ENCODE data around the gene ZG16B. TPM values are rescaled to one million over a fixed set of nuclear protein-coding genes. Genes with fewer than 3 reads are reported as not detected.

Gene ZG16B
- total and polyA plus RNA-seq, 8 donors: 13.0 to 39.0 (median 22.3) TPM; not detected in 3

DNA sequence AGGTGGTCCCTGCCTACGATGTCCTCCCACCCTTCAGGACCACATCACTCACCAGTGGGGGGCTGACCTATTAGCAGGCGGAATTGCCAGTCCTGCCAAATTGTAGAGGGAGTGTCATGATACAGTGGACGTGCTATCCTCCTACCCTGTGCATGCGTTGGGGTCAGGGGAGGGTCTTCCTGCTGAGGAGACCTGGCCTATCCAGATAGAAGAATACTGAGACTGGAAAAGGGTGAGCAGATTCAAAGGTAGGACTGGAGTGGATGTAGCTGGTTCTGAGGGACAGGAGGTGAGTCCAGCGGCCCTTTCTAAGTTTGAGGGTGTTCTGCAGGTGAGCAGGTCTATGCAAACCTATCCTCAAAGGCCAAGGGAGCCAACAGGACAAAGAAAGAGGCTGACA, 23.8 kb upstream of the ZG16B start:
- no peak overlapping the region for H3K27ac ChIP-seq
- peaks cover 0 to 36% (median 0%) of the 10 kb centered on the region in 3 donors for H3K27me3 ChIP-seq
- no peak for DNase-seq
- no peak overlapping the region for H3K4me3 ChIP-seq
- intact Hi-C loops (cut with DNase I; ENCODE audit: low total_unique reads): no loop called here
- H3K4me1 ChIP-seq: no peaks in the 10 kb centered on the region
- WGBS, 5 donors: 75 to 98% (median 80%) methylated on average over 4 to 5 of the region's 5 CpGs
- peaks cover 0 to 15% (median 14%) of the 10 kb centered on the region in 4 donors for H3K9me3 ChIP-seq
- TF ChIP-seq, protein P1, sequence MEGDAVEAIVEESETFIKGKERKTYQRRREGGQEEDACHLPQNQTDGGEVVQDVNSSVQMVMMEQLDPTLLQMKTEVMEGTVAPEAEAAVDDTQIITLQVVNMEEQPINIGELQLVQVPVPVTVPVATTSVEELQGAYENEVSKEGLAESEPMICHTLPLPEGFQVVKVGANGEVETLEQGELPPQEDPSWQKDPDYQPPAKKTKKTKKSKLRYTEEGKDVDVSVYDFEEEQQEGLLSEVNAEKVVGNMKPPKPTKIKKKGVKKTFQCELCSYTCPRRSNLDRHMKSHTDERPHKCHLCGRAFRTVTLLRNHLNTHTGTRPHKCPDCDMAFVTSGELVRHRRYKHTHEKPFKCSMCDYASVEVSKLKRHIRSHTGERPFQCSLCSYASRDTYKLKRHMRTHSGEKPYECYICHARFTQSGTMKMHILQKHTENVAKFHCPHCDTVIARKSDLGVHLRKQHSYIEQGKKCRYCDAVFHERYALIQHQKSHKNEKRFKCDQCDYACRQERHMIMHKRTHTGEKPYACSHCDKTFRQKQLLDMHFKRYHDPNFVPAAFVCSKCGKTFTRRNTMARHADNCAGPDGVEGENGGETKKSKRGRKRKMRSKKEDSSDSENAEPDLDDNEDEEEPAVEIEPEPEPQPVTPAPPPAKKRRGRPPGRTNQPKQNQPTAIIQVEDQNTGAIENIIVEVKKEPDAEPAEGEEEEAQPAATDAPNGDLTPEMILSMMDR (IDR thresholded peaks at IDR 0.05): no peak
- no peak for TF ChIP-seq POLR2AphosphoS5 (IDR thresholded peaks at IDR 0.05)
- no peak for TF ChIP-seq EP300 (IDR thresholded peaks at IDR 0.05)
- no peak for TF ChIP-seq POLR2A (IDR thresholded peaks at IDR 0.05)
- H3K36me3 ChIP-seq: no peaks in the 10 kb centered on the region

DNA sequence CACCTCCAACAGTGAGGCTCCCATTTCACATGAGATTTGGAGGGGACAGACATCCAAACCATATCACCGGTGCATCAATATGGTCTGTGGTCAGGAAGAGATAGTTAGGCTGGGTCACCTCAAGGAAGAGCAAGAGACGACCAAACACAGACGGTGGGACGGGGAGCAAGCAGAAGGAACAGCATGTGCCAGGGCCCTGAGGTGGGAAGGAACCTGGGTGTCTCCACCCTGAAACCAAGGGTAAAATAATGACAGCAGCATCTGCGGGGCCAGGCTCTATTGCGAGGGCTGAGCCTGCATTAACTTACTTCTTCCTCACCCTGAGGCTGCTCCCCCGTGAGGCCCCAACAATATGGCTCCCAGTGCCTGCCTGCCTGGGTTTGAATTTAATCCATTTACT, 21.9 kb upstream of the ZG16B start:
- TF ChIP-seq POLR2A (IDR thresholded peaks at IDR 0.05): no peak
- TF ChIP-seq POLR2AphosphoS5 (IDR thresholded peaks at IDR 0.05): no peak
- TF ChIP-seq, protein P1 (IDR thresholded peaks at IDR 0.05): no peak
- no peak for TF ChIP-seq EP300 (IDR thresholded peaks at IDR 0.05)
- Histone ChIP-seq H3K9me3 (peaks cover 0 to 15% (median 14%) of the 10 kb centered on the region in 4 donors), H3K36me3 (no peaks in the 10 kb centered on the region), H3K4me1 (peaks cover 0 to 7% (median 0%) of the 10 kb centered on the region in 4 donors), H3K27ac (no peak overlapping the region), H3K4me3 (no peak overlapping the region), H3K27me3 (peaks cover 0 to 48% (median 0%) of the 10 kb centered on the region in 3 donors)
- DNase-seq: no peak
- WGBS, 5 donors: 85 to 94% (median 92%) methylated on average over 7 of the region's 7 CpGs
- intact Hi-C loops (cut with DNase I; ENCODE audit: low total_unique reads): no loop called here

DNA sequence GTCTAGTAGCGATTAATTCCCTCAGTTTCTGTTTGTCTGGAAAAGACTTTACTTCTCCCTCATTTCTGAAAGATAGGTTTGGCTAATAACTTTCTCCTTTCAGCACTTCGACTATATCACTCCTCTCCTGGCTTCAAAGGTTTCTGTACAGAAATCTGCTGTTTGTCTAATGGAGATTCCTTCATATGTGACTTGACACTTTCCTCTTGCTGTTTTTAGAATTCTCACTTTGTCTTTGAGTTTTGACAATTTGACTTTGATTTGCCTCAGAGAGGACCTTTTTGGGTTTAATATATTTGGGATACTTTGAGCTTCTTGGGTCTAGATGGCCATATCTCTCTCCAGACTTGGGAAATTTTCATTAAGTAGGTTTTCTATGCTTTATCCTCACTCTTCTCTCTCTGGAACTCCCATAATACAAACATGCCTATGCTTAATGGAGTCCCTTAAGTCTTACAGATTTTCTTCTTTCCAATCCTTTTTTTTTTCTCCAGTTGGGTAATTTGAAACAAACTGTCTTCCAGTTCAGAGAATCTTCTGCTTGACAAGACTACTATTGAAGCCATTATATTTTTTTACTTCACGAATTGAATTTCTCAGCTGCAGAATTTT, 20.8 kb upstream of the ZG16B start:
- no peaks in the 10 kb centered on the region for H3K36me3 ChIP-seq
- TF ChIP-seq EP300 (IDR thresholded peaks at IDR 0.05) (no peak), POLR2AphosphoS5 (IDR thresholded peaks at IDR 0.05) (no peak), POLR2A (IDR thresholded peaks at IDR 0.05) (no peak)
- TF ChIP-seq, protein P1 (IDR thresholded peaks at IDR 0.05): no peak
- no peak overlapping the region for H3K27ac ChIP-seq
- intact Hi-C loops (cut with DNase I; ENCODE audit: low total_unique reads): no loop called here
- DNase-seq: no peak
- peaks cover 0 to 54% (median 0%) of the 10 kb centered on the region in 3 donors for H3K27me3 ChIP-seq
- WGBS, 5 donors: 72 to 79% (median 77%) methylated on average over 3 of the region's 3 CpGs
- no peak overlapping the region for H3K4me3 ChIP-seq
- H3K4me1 ChIP-seq: peaks cover 0 to 7% (median 0%) of the 10 kb centered on the region in 4 donors
- peaks cover 0 to 10% (median 5%) of the 10 kb centered on the region in 4 donors for H3K9me3 ChIP-seq

DNA sequence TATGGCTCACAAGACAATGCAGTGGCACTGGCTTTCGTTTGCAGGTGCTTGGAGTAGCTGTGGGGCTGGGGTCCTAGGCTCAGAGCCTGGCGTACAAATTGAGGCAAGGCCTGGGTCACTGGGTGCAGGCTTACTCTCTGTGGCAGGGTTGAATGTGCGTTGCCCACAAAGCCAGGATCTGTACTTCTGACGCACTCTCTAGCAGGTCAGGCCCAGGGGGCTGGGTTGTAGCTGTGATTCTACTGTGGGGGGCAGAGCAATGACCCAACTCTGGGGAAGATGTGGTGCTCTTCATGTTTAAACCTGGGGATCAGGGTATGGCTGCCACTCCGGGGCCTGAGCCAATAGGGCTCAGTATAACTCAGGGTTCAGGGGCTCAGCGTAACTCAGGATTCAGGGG, 19.5 kb upstream of the ZG16B start:
- peaks cover 0 to 66% (median 0%) of the 10 kb centered on the region in 3 donors for H3K27me3 ChIP-seq
- TF ChIP-seq EP300 (IDR thresholded peaks at IDR 0.05) (no peak), POLR2AphosphoS5 (IDR thresholded peaks at IDR 0.05) (no peak), POLR2A (IDR thresholded peaks at IDR 0.05) (no peak)
- TF ChIP-seq, protein P1 (IDR thresholded peaks at IDR 0.05): no peak
- no peak overlapping the region for H3K4me3 ChIP-seq
- intact Hi-C loops (cut with DNase I; ENCODE audit: low total_unique reads): no loop called here
- DNase-seq: no peak
- H3K27ac ChIP-seq: no peak overlapping the region
- no peaks in the 10 kb centered on the region for H3K9me3 ChIP-seq
- 79 to 90% (median 90%) methylated on average over 5 to 6 of the region's 6 CpGs for WGBS, 5 donors
- H3K4me1 ChIP-seq: peaks cover 0 to 7% (median 0%) of the 10 kb centered on the region in 4 donors
- H3K36me3 ChIP-seq: no peaks in the 10 kb centered on the region
